ENCODE results near the gene PPHLN1. TPM values are rescaled to one million over a fixed set of nuclear protein-coding genes. Genes with fewer than 3 reads are reported as not detected.

PPHLN1 gene
- total and polyA plus RNA-seq, 2 of the 8 experiments (the other 6 are each of a cell fraction or from before 2014, with no cell fraction given), result 34.3 to 71.6 TPM

- Histone ChIP-seq H2BK12ac (ENCODE audit: low read depth, low read length) (no peak overlapping the region), H3K4ac (replicated peaks; ENCODE audit: insufficient read length, low read depth, low read length) (no peak overlapping the region), H3K79me1 (ENCODE audit: low read depth, low read length) (no peaks in the 10 kb centered on the region), H3K23ac (ENCODE audit: insufficient read length) (no peak overlapping the region), H2BK120ac (replicated peaks; ENCODE audit: low read depth, low read length) (no peak overlapping the region), H3K27ac (ENCODE audit: low read depth, low read length) (no peak overlapping the region), H2BK20ac (ENCODE audit: low read length) (no peak overlapping the region), H2AFZ (ENCODE audit: low read length) (no peak overlapping the region), H4K20me1 (replicated peaks in 1 of 2; ENCODE audit: control insufficient read depth in 1 of 2, insufficient read depth in 2 of 2, low read length in 2 of 2) (no peaks in the 10 kb centered on the region), H3K23me2 (ENCODE audit: low read depth, low read length) (no peaks in the 10 kb centered on the region; the same call in 1 of the 2 replicates), H4K8ac (ENCODE audit: extremely low read depth, insufficient read depth, low read length) (no peak overlapping the region), H2AK5ac (ENCODE audit: low read depth, low read length) (no peak overlapping the region), H3K4me1 (replicated peaks in 1 of 4; ENCODE audit: control insufficient read depth in 3 of 4, insufficient read depth in 4 of 4, low read length in 3 of 4) (no peaks in the 10 kb centered on the region), H3K18ac (ENCODE audit: extremely low read depth, low read length) (no peak overlapping the region), H3K9me3 (ENCODE audit: insufficient read depth in 2 of 2, low read depth in 1 of 2, low read length in 1 of 2) (no peaks in the 10 kb centered on the region), H3K56ac (replicated peaks; ENCODE audit: insufficient read length, low read depth, low read length) (no peak overlapping the region), H2BK15ac (ENCODE audit: low read length) (no peak overlapping the region), H3K14ac (ENCODE audit: insufficient read length) (no peak overlapping the region), H3K4me3 (ENCODE audit: extremely low read depth in 1 of 4, insufficient read depth in 2 of 4, low read depth in 3 of 4, low read length in 4 of 4) (no peak overlapping the region), H4K91ac (replicated peaks; ENCODE audit: insufficient read length, low read length) (no peak overlapping the region), H3K36me3 (ENCODE audit: control insufficient read depth in 2 of 4, insufficient read depth in 4 of 4, low read length in 3 of 4) (no peaks in the 10 kb centered on the region), H2BK5ac (ENCODE audit: low read depth, low read length) (no peak overlapping the region), H3K79me2 (ENCODE audit: control insufficient read depth in 1 of 2, insufficient read depth in 2 of 2, low read length in 2 of 2) (no peaks in the 10 kb centered on the region), H3K27me3 (replicated peaks in 1 of 4; ENCODE audit: control insufficient read depth in 3 of 4, extremely low read depth in 1 of 4, insufficient read depth in 3 of 4, low read length in 3 of 4) (no peaks in the 10 kb centered on the region), H4K5ac (ENCODE audit: insufficient read length, low read depth, low read length) (no peak overlapping the region), H3K9ac (replicated peaks in 1 of 4; ENCODE audit: extremely low read depth in 1 of 4, low read depth in 3 of 4, low read length in 3 of 4) (no peak overlapping the region), H3K4me2 (ENCODE audit: insufficient read depth in 1 of 2, low read depth in 2 of 2, low read length in 2 of 2) (no peak overlapping the region)
- CTCF ChIA-PET (ENCODE audit: partially characterized antibody), result no interaction called here
- TF ChIP-seq CTBP2 (IDR thresholded peaks at IDR 0.05; ENCODE audit: borderline replicate concordance, insufficient read depth, insufficient read length, low read length) (no peak), BACH1 (IDR thresholded peaks at IDR 0.05; ENCODE audit: low read length) (no peak), TAF1 (IDR thresholded peaks at IDR 0.05; ENCODE audit: low read depth, low read length) (no peak), SP2 (IDR thresholded peaks at IDR 0.05; ENCODE audit: low read length) (no peak), TEAD4 (IDR thresholded peaks at IDR 0.05; ENCODE audit: low read depth, low read length) (no peak), YY1 (IDR thresholded peaks at IDR 0.05; ENCODE audit: low read depth, low read length) (no peak), NRF1 (IDR thresholded peaks at IDR 0.05; ENCODE audit: low read depth, low read length) (no peak), MAX (IDR thresholded peaks at IDR 0.05) (no peak), EP300 (IDR thresholded peaks at IDR 0.05; ENCODE audit: borderline replicate concordance in 1 of 2, low read depth in 2 of 2, low read length in 2 of 2) (no peak), EGR1 (IDR thresholded peaks at IDR 0.05; ENCODE audit: borderline replicate concordance, low read depth, low read length) (no peak), MAFK (IDR thresholded peaks at IDR 0.05; ENCODE audit: low read depth, low read length) (no peak), SP1 (IDR thresholded peaks at IDR 0.05; ENCODE audit: low read depth, low read length) (no peak), SIRT6 (IDR thresholded peaks at IDR 0.05; ENCODE audit: low read length) (no peak), POLR2AphosphoS5 (IDR thresholded peaks at IDR 0.05; ENCODE audit: low read depth, low read length) (no peak), SP4 (IDR thresholded peaks at IDR 0.05; ENCODE audit: low read length) (no peak), CHD2 (IDR thresholded peaks at IDR 0.05; ENCODE audit: low read length) (no peak), KDM4A (IDR thresholded peaks at IDR 0.05; ENCODE audit: low read depth, low read length, severe bottlenecking) (no peak)
- WGBS, 2 experiments (ENCODE audit: extremely low coverage in 1 of 2, insufficient coverage in 1 of 2, insufficient read length in 1 of 2, insufficient replicate concordance in 2 of 2, low coverage in 1 of 2, low lambda C conversion rate in 2 of 2, missing lambda C conversion rate in 1 of 2), result 93% methylated on average over 1 of the region's 1 CpG; no CpG with 5 or more reads in 1 of the 2 experiments
- DNase-seq (ENCODE audit: low read depth in 1 of 2, low spot score in 2 of 2) (no peak), FAIRE-seq (no peak)
- POLR2A ChIA-PET (ENCODE audit: partially characterized antibody), result no interaction called here
Measured at GRCh38 chr12:42410340-42410739, 84.4 kb downstream of the PPHLN1 start.

Data from H1 (cell line).